HFFc6 (cell line): ENCODE measurements around the gene OR2V2. TPM values are rescaled to one million over a fixed set of nuclear protein-coding genes. Genes with fewer than 3 reads are reported as not detected.
"Not testable (repeated sequence)": the region's sequence is repeated elsewhere in the genome, so short reads cannot be mapped to it uniquely, and the experiment has no call there.

ENCODE experiments used
- DNase-seq: peaks from one replicate; pipeline ENCODE4 v3.0.0-alpha.2; 2018
- H3K27ac Mint-ChIP-seq: 2 replicates; pipeline ENCODE4 v1.8.0; 2020; ENCODE audit warnings: mild to moderate bottlenecking, mixed read lengths
- H3K27me3 Mint-ChIP-seq: 2 replicates; pipeline ENCODE4 v1.8.0; 2021; ENCODE audit warnings: mild to moderate bottlenecking, moderate library complexity, mixed read lengths; ENCODE audit not compliant: insufficient read depth
- H3K36me3 Mint-ChIP-seq: 2 replicates; pipeline ENCODE4 v1.8.0; 2021; ENCODE audit warnings: low read depth, mixed read lengths
- H3K4me1 Mint-ChIP-seq: 2 replicates; pipeline ENCODE4 v1.8.0; 2020; ENCODE audit warnings: low read depth, mixed read lengths
- H3K4me3 Mint-ChIP-seq: 2 replicates; pipeline ENCODE4 v1.8.0; 2020; ENCODE audit warnings: mild to moderate bottlenecking, moderate library complexity, mixed read lengths
- H3K9me3 Mint-ChIP-seq: 2 replicates; pipeline ENCODE4 v1.8.0; 2020; ENCODE audit warnings: mild to moderate bottlenecking, mixed read lengths
- total RNA-seq, 6 experiments: library from RNA; stranded (reverse); fragmentation: NEBNext Ultra II Directional; extraction: Animal tissue kit (Norgen Biotek cat#: 25700); gene quantifications; 2 replicates in 1 of 6; 3 replicates in 5 of 6; pipeline ENCODE4 v1.2.3, GENCODE V29; 2021
- TF ChIP-seq, protein P1 (sequence below): fragments of 200-600 bp; sonication (generic); IDR thresholded peaks from 2 replicates; pipeline ENCODE4 v1.5.0; 2021; ENCODE audit warnings: antibody characterized with exemption, mild to moderate bottlenecking

The OR2V2 gene
- total RNA-seq, 6 experiments from 2014 or later: not detected

DNA sequence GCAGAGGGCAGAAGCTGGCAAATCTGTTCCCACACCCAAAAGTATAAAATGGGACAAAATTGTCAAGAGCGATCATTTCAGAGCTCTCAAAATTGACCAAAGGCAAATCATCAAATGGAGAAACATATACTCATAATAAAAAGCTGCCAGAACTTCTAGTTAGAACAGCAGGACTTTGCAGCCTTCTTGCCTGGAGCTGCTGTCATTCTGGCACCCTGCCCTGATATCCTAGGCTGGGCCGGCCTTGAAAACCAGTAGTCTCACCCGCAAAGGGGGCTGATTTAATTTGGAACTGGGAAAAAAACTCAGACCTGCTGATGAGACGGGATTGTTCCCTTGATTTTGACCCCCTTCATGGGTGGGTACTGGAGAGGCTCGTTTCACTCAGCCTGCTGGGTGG lies 34.9 kb upstream of the OR2V2 start:
- H3K27ac Mint-ChIP-seq: no peak overlapping the region
- H3K4me1 Mint-ChIP-seq: peaks cover 26% of the 10 kb centered on the region
- DNase-seq: no peak
- TF ChIP-seq, protein P1, sequence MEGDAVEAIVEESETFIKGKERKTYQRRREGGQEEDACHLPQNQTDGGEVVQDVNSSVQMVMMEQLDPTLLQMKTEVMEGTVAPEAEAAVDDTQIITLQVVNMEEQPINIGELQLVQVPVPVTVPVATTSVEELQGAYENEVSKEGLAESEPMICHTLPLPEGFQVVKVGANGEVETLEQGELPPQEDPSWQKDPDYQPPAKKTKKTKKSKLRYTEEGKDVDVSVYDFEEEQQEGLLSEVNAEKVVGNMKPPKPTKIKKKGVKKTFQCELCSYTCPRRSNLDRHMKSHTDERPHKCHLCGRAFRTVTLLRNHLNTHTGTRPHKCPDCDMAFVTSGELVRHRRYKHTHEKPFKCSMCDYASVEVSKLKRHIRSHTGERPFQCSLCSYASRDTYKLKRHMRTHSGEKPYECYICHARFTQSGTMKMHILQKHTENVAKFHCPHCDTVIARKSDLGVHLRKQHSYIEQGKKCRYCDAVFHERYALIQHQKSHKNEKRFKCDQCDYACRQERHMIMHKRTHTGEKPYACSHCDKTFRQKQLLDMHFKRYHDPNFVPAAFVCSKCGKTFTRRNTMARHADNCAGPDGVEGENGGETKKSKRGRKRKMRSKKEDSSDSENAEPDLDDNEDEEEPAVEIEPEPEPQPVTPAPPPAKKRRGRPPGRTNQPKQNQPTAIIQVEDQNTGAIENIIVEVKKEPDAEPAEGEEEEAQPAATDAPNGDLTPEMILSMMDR: no peak
- H3K36me3 Mint-ChIP-seq: no peaks in the 10 kb centered on the region
- no peak overlapping the region for H3K4me3 Mint-ChIP-seq
- H3K27me3 Mint-ChIP-seq: peaks cover 5% of the 10 kb centered on the region
- no peaks in the 10 kb centered on the region for H3K9me3 Mint-ChIP-seq

DNA sequence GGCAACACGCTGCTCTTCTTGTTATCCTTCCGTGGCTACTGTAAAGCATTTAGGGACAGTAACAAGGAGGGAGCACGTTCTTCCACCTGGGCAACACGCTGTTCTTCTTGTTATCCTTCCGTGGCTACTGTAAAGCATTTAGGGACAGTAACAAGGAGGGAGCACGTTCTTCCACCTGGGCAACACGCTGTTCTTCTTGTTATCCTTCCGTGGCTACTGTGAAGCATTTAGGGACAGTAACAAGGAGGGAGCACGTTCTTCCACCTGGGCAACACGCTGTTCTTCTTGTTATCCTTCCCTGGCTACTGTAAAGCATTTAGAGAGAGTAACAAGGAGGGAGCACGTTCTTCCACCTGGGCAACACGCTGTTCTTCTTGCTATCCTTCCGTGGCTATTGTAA lies 33.8 kb upstream of the OR2V2 start:
- H3K4me3 Mint-ChIP-seq, H3K27me3 Mint-ChIP-seq, H3K9me3 Mint-ChIP-seq: not testable (repeated sequence)

DNA sequence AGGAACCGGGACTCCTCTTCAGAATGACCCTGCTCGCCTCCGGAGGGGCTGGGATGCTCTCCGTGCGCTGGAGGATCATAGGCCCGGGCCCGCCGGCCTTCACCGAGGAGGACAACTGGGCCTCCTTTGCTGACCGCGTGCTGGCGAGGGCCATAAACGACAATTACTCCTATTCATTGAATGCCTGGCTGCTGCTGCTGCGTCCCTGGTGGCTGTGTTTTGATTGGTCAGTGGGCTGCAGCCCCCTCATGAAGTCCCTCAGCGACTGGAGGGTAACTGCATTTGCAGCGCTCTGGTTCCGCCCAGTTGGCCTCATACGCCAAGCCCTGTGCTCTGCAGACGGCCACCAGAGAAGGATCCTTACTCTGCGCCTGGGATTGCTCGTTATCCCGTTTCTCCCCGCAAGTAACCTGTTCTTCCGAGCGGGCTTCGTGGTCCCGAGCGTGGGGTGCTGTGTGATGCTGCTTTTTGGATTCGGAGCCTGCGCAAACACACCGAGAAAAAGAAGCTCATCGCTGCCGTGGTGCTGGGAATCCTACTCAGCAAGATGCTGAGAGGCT lies 33.0 kb upstream of the OR2V2 start:
- no peak for DNase-seq
- TF ChIP-seq, protein P1: no peak
- peak overlapping the region; percentile 67 for H3K27ac Mint-ChIP-seq
- no peaks in the 10 kb centered on the region for H3K36me3 Mint-ChIP-seq
- peaks cover 3% of the 10 kb centered on the region for H3K27me3 Mint-ChIP-seq
- H3K9me3 Mint-ChIP-seq: no peaks in the 10 kb centered on the region
- H3K4me1 Mint-ChIP-seq: peaks cover 31% of the 10 kb centered on the region
- peak overlapping the region; percentile 86 for H3K4me3 Mint-ChIP-seq

More for the DNA sequence above, 33.8 kb upstream of the OR2V2 start:
- not testable (repeated sequence) for H3K27ac Mint-ChIP-seq, H3K36me3 Mint-ChIP-seq, DNase-seq
- peaks cover 27% of the 10 kb centered on the region for H3K4me1 Mint-ChIP-seq

DNA sequence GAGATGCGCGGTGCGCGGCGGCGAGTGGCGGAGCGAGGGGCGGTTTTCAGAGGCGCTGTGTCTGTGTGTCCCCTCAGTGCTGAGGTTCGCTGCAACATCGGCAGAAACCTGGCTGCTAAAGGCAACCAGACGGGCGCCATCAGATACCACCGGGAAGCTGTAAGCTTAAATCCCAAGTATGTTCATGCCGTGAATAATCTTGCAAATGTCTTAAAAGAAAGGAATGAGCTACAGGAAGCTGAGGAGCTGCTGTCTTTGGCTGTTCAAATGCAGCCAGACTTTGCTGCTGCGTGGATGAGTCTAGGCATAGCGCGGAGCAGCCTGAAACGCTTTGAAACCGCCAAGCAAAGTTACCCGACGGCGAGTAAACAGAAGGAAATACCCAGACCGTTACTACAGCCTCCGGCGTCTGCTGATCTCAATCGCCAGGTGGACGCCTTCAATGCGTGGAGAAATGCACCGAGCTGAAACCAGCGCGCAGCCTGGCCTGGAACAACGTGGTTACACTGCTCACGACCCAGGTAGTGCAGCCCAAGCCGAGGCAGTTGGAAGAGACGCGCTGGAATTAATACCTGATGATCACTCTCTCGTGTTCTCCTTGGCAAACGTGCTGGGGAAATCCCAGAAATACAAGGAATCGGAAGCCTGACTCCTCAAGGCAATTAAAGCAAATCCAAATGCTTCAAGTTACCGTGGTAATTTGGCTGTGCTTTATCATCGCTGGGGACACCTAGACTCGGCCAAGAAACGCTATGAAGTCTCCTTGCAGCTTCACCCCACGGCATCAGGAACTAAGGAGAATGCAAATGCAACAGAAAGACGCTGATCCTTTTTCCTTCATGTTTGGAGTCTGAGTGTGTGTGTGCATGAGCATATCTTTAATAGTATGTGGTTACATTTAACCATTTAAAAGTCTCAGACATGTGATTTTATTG lies 32.3 kb upstream of the OR2V2 start:
- Mint-ChIP-seq H3K9me3 (no peaks in the 10 kb centered on the region), H3K27me3 (peaks cover 1% of the 10 kb centered on the region), H3K4me1 (peaks cover 39% of the 10 kb centered on the region), H3K27ac (peak overlapping the region; percentile 67), H3K4me3 (peak overlapping the region; percentile 86), H3K36me3 (no peaks in the 10 kb centered on the region)
- TF ChIP-seq, protein P1: no peak
- DNase-seq: peak; percentile 69

DNA sequence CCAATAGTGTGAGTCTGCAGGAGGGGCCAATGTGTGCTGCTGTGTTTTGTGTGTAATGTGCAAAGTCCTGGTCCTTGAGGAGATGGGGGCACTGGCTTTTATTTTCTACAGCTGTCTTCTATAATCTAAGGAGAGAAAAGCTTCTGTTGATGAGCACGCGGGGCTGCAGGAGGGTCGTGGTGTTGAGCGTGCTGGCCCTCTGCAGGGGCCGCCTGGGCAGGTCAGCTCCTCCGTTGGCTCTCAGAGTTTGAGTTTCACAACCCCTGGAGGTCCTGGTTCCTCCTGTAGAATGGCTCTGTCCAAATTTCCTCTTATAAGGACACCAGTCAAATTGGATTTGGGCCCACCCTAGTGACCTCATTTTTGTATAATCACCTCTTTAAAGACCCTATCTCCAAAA lies 29.0 kb upstream of the OR2V2 start:
- H3K4me1 Mint-ChIP-seq: peaks cover 56% of the 10 kb centered on the region
- DNase-seq: no peak
- no peak overlapping the region for H3K4me3 Mint-ChIP-seq
- H3K27me3 Mint-ChIP-seq: no peaks in the 10 kb centered on the region; the same call in 1 of the 2 replicates
- H3K9me3 Mint-ChIP-seq: no peaks in the 10 kb centered on the region
- H3K27ac Mint-ChIP-seq: no peak overlapping the region
- H3K36me3 Mint-ChIP-seq: no peaks in the 10 kb centered on the region
- TF ChIP-seq, protein P1: no peak

DNA sequence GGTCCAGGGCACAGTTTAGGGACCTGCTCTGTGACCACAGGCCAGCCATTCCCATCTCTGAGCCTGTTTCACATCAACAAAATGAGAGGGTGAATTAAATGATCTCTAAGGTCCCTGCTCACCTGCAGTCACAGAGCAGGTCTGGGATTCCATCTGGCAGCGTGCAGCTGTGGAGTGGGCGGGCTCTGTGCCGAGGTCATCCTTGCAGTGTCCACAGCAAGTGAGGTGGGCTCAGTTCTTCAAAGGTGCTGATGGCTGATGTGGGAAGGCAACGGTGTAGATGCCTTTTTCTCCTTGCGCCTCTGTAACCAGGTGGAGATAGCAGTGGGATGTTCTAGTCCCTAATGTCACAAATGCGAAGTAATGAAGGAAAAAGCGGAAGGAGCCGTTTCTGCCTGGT lies 28.3 kb upstream of the OR2V2 start:
- no peaks in the 10 kb centered on the region; the same call in 1 of the 2 replicates for H3K27me3 Mint-ChIP-seq
- peaks cover 54% of the 10 kb centered on the region for H3K4me1 Mint-ChIP-seq
- TF ChIP-seq, protein P1: no peak
- no peaks in the 10 kb centered on the region for H3K36me3 Mint-ChIP-seq
- H3K4me3 Mint-ChIP-seq: no peak overlapping the region
- DNase-seq: no peak
- H3K9me3 Mint-ChIP-seq: no peaks in the 10 kb centered on the region
- H3K27ac Mint-ChIP-seq: no peak overlapping the region
